HepG2 (cell line): Measurements from ENCODE around the gene ANKRD10. TPM values are rescaled to one million over a fixed set of nuclear protein-coding genes. Genes with fewer than 3 reads are reported as not detected.

Experiments used
- ATF2 ChIP-seq: sonication (generic); formaldehyde crosslinking; IDR thresholded peaks from 2 replicates; pipeline ENCODE4 v1.4.0; 2020; ENCODE audit warnings: missing genetic modification reagents
- CSRNP2 ChIP-seq: sonication (generic); formaldehyde crosslinking; conservative IDR thresholded peaks from 2 replicates; pipeline ENCODE4 v1.8.0; 2022; ENCODE audit warnings: low read depth, missing genetic modification reagents
- EED ChIP-seq: sonication (generic); formaldehyde crosslinking; IDR thresholded peaks from 2 replicates; pipeline ENCODE4 v1.5.0; 2020; ENCODE audit warnings: mild to moderate bottlenecking, missing genetic modification reagents
- FOXK1 ChIP-seq: sonication (generic); formaldehyde crosslinking; IDR thresholded peaks from 2 replicates; pipeline ENCODE4 v1.4.0; 2020; ENCODE audit warnings: low read depth, missing genetic modification reagents, borderline replicate concordance
- MEIS2 ChIP-seq: sonication (generic); formaldehyde crosslinking; IDR thresholded peaks from 2 replicates; pipeline ENCODE4 v1.9.0; 2021; ENCODE audit warnings: mild to moderate bottlenecking, missing genetic modification reagents
- NFIB ChIP-seq: sonication (generic); formaldehyde crosslinking; IDR thresholded peaks from 2 replicates; pipeline ENCODE4 v1.9.0; 2021; ENCODE audit warnings: missing genetic modification reagents, mild to moderate bottlenecking, borderline replicate concordance
- POGK ChIP-seq: sonication (generic); formaldehyde crosslinking; conservative IDR thresholded peaks from 2 replicates; pipeline ENCODE4 v1.8.0; 2022; ENCODE audit warnings: mild to moderate bottlenecking, moderate library complexity, missing genetic modification reagents
- RNF2 ChIP-seq: fragments of 450-650 bp; conservative IDR thresholded peaks from 2 replicates; pipeline ENCODE4 v1.6.1; 2016; ENCODE audit warnings: low read depth
- SOX13 ChIP-seq, 3 experiments: fragments of 450-650 bp in 1 of 3; sonication (generic) in 1 of 3; formaldehyde crosslinking in 1 of 3; IDR thresholded peaks in 2 of 3; conservative IDR thresholded peaks in 1 of 3; 2 replicates each; pipeline versions ENCODE4 v1.5.0 to v1.6.1; 2016 to 2020; ENCODE audit warnings: antibody characterized with exemption in 1 of 3, mild to moderate bottlenecking in 1 of 3, missing compliant biosample characterization in 1 of 3, missing genetic modification reagents in 1 of 3, moderate library complexity in 1 of 3
- SRSF1 ChIP-seq: fragments of 200-400 bp; formaldehyde crosslinking; optimal IDR thresholded peaks from 2 replicates; pipeline ENCODE3; 2017; ENCODE audit warnings: mild to moderate bottlenecking, low read depth, low read length, moderate library complexity
- STAG1 ChIP-seq: sonication (generic); formaldehyde crosslinking; IDR thresholded peaks from 2 replicates; pipeline ENCODE4 v1.4.0; 2020; ENCODE audit warnings: missing genetic modification reagents
- TFE3 ChIP-seq: IDR thresholded peaks from 2 replicates; pipeline ENCODE4 v1.6.1; 2016
- ZBTB14 ChIP-seq: sonication (generic); formaldehyde crosslinking; IDR thresholded peaks from 2 replicates; pipeline ENCODE4 v1.4.0; 2020; ENCODE audit warnings: missing genetic modification reagents
- ZNF317 ChIP-seq: sonication (generic); formaldehyde crosslinking; IDR thresholded peaks from 2 replicates; pipeline ENCODE4 v1.5.0; 2020; ENCODE audit warnings: mild to moderate bottlenecking, missing genetic modification reagents
- ZNF33B ChIP-seq: sonication (generic); formaldehyde crosslinking; IDR thresholded peaks from 2 replicates; pipeline ENCODE4 v1.5.1; 2020; ENCODE audit warnings: mild to moderate bottlenecking, missing genetic modification reagents
- ZNF362 ChIP-seq: sonication (generic); formaldehyde crosslinking; IDR thresholded peaks from 2 replicates; pipeline ENCODE4 v1.4.0; 2020; ENCODE audit warnings: missing genetic modification reagents, mild to moderate bottlenecking, borderline replicate concordance
- ZNF589 ChIP-seq: sonication (generic); formaldehyde crosslinking; conservative IDR thresholded peaks from 2 replicates; pipeline ENCODE4 v1.8.0; 2022; ENCODE audit warnings: mild to moderate bottlenecking, moderate library complexity, missing genetic modification reagents
- ZNF780A ChIP-seq: sonication (generic); formaldehyde crosslinking; IDR thresholded peaks from 2 replicates; pipeline ENCODE4 v1.8.0; 2022; ENCODE audit warnings: mild to moderate bottlenecking, missing genetic modification reagents, moderate library complexity
- polyA plus RNA-seq, 8 experiments: library from polyadenylated mRNA; depleted of rRNA in 3 of 8; stranded (reverse) in 7 of 8; unstranded in 1 of 8; fragments of >200 nt; fragmentation: Illumina TruSeq in 4 of 8; extraction: Trizol in 4 of 8; gene quantifications; 2 replicates each; pipeline versions ENCODE4 v1.2.1 to v1.2.3, GENCODE V29; 2011 to 2016; ENCODE audit warnings: low read depth in 4 of 8, missing spikeins in 1 of 8, mixed read lengths in 1 of 8; ENCODE audit not compliant: insufficient read depth in 1 of 8
- total RNA-seq, 5 experiments: library from RNA; depleted of rRNA; stranded (reverse); fragments of >200 nt; fragmentation: Illumina TruSeq; extraction: Trizol; gene quantifications; 2 replicates each; pipeline ENCODE4 v1.2.3, GENCODE V29; 2016; ENCODE audit warnings: low read depth in 1 of 5

The ANKRD10 gene
- total and polyA plus RNA-seq, 2 of the 13 experiments (the other 11 are each of a cell fraction or from before 2014, with no cell fraction given), result 108 to 115 TPM

- TF ChIP-seq ZNF362 (CRISPR knock-in tag), result no peak; the same call in 1 of the 2 replicates
- TF ChIP-seq ZNF780A (CRISPR knock-in tag), result no peak
- TF ChIP-seq CSRNP2 (CRISPR knock-in tag), result no peak
- peak; percentile 68; the same call in 1 of the 2 replicates for TF ChIP-seq ZNF33B (CRISPR knock-in tag)
- TF ChIP-seq STAG1 (CRISPR knock-in tag), result 0 out of 2 replicates have a peak, but pooled peaks have one; percentile 14
- TF ChIP-seq EED, result peak; percentile 83
- TF ChIP-seq FOXK1 (CRISPR knock-in tag), result peak; percentile 69; the same call in 1 of the 2 replicates
- TF ChIP-seq NFIB (CRISPR knock-in tag), result no peak
- peak; percentile 88 for TF ChIP-seq RNF2
- TF ChIP-seq MEIS2 (CRISPR knock-in tag), result 0 out of 2 replicates have a peak, but pooled peaks have one; percentile 37
- peak; percentile 59; the same call in 1 of the 2 replicates for TF ChIP-seq TFE3 (CRISPR knock-in tag)
- peak; percentile 69; the same call in 1 of the 2 replicates for TF ChIP-seq POGK (CRISPR knock-in tag)
- no peak for TF ChIP-seq ZBTB14 (CRISPR knock-in tag)
- TF ChIP-seq ZNF589 (CRISPR knock-in tag), result no peak
- TF ChIP-seq SRSF1, result no peak
- peak; percentile 76; the same call in 1 of the 2 replicates for TF ChIP-seq ATF2 (CRISPR knock-in tag)
- TF ChIP-seq SOX13 (IDR thresholded peaks at IDR 0.05), result no peak
- peak in 1 of 2 experiments; percentile 7; a peak in 1 of 4 replicates for TF ChIP-seq SOX13 (CRISPR knock-in tag; conservative IDR thresholded peaks at IDR 0.05 in 1 of 2, IDR thresholded peaks at IDR 0.05 in 1 of 2)
- peak; percentile 56; the same call in 1 of the 2 replicates for TF ChIP-seq ZNF317 (CRISPR knock-in tag)
Measured at GRCh38 chr13:110869805-110870706, 44.8 kb downstream of the ANKRD10 start (continued).
